Measurements from ENCODE around the gene HDAC10.

- TF ChIP-seq CTCF (IDR thresholded peaks at IDR 0.05; ENCODE audit: low read depth, low read length) (no peak), EZH2phosphoT487 (IDR thresholded peaks at IDR 0.05; ENCODE audit: low read depth) (no peak)
These were observed 43.5 kb downstream of the HDAC10 start for GRCh38 chr22:50207383-50208140.

Measured in OCI-LY3 (cell line).